Epithelial cell of proximal tubule (primary cell): Measurements from ENCODE around the gene SHISA6. TPM values are rescaled to one million over a fixed set of nuclear protein-coding genes. Genes with fewer than 3 reads are reported as not detected.

Experiments used
- DNase-seq: peaks from one replicate; pipeline ENCODE4 v3.0.0-alpha.2; 2011; ENCODE audit warnings: low read depth
- H3K4me3 ChIP-seq: 2 replicates; pipeline ENCODE4 v1.5.1; 2011; ENCODE audit warnings: low read depth, mild to moderate bottlenecking, low read length
- CTCF ChIP-seq: conservative IDR thresholded peaks from 2 replicates; pipeline ENCODE4 v1.5.1; 2012; ENCODE audit warnings: low read depth, mild to moderate bottlenecking, low read length
- total RNA-seq: library from RNA; depleted of rRNA; stranded (reverse); fragments of >200 nt; gene quantifications from 2 replicates; pipeline ENCODE4 v1.2.3, GENCODE V29; 2015

SHISA6 gene
- total RNA-seq, 1 donor from 2014 or later = not detected

GRCh38 chr17:11384131-11384530, 143.1 kb downstream of the SHISA6 start:
- DNase-seq = no peak
- TF ChIP-seq CTCF = no peak
- no peak overlapping the region for H3K4me3 ChIP-seq

GRCh38 chr17:11387610-11388009, 146.6 kb downstream of the SHISA6 start:
- TF ChIP-seq CTCF = no peak
- no peak for DNase-seq
- no peak overlapping the region for H3K4me3 ChIP-seq

- no peak for TF ChIP-seq CTCF
- no peak overlapping the region for H3K4me3 ChIP-seq
- DNase-seq = no peak
Measured at GRCh38 chr17:11388054-11388453, 147.0 kb downstream of the SHISA6 start.

- no peak overlapping the region for H3K4me3 ChIP-seq
- DNase-seq = no peak
- TF ChIP-seq CTCF = no peak
Measured at GRCh38 chr17:11389583-11389982, 148.6 kb downstream of the SHISA6 start.

- no peak for DNase-seq
- no peak overlapping the region for H3K4me3 ChIP-seq
- peak; percentile 62 for TF ChIP-seq CTCF
Measured at GRCh38 chr17:11391134-11391533, 150.1 kb downstream of the SHISA6 start.

GRCh38 chr17:11404431-11405276, 163.6 kb downstream of the SHISA6 start:
- TF ChIP-seq CTCF = no peak

GRCh38 chr17:11406716-11407115, 165.7 kb downstream of the SHISA6 start:
- H3K4me3 ChIP-seq = no peak overlapping the region
- DNase-seq = no peak
- no peak for TF ChIP-seq CTCF

More at GRCh38 chr17:11404431-11405276, 163.6 kb downstream of the SHISA6 start:
- no peak overlapping the region for H3K4me3 ChIP-seq
- DNase-seq = no peak
